ENCODE data around the gene CLIP4. TPM values are rescaled to one million over a fixed set of nuclear protein-coding genes. Genes with fewer than 3 reads are reported as not detected.

CLIP4 gene
- total and polyA plus RNA-seq, 9 donors = 20.7 to 64.7 (median 46.6) TPM

- no peak overlapping the region for H3K27ac ChIP-seq
- H3K4me3 ChIP-seq = no peak overlapping the region
- no peak for DNase-seq
- H3K9me3 ChIP-seq = no peaks in the 10 kb centered on the region
- intact Hi-C loops (cut with DNase I) = no loop called here
- no peaks in the 10 kb centered on the region for H3K36me3 ChIP-seq
- TF ChIP-seq CTCF (IDR thresholded peaks at IDR 0.05) (no peak), EP300 (IDR thresholded peaks at IDR 0.05) (no peak), POLR2A (IDR thresholded peaks at IDR 0.05) (no peak)
- 84 to 93% (median 92%) methylated on average over 3 of the region's 3 CpGs for WGBS, 3 donors
- no peaks in the 10 kb centered on the region for H3K4me1 ChIP-seq (ENCODE audit: insufficient read depth)
- H3K27me3 ChIP-seq = no peaks in the 10 kb centered on the region
These were observed 31.0 kb downstream of the CLIP4 start for GRCh38 chr2:29146197-29146596.

GRCh38 chr2:29147963-29148362, 32.7 kb downstream of the CLIP4 start:
- 66 to 94% (median 92%) methylated on average over 3 of the region's 3 CpGs for WGBS, 3 donors
- intact Hi-C loops (cut with DNase I) = no loop called here

GRCh38 chr2:29154610-29155009, 39.4 kb downstream of the CLIP4 start:
- 98 to 100% (median 98%) methylated on average over 2 of the region's 2 CpGs for WGBS, 3 donors
- no peak overlapping the region for H3K27ac ChIP-seq
- no peak for DNase-seq
- H3K27me3 ChIP-seq = no peaks in the 10 kb centered on the region
- H3K4me3 ChIP-seq = no peak overlapping the region
- TF ChIP-seq EP300 (IDR thresholded peaks at IDR 0.05) = no peak
- no peak for TF ChIP-seq POLR2A (IDR thresholded peaks at IDR 0.05)
- TF ChIP-seq CTCF (IDR thresholded peaks at IDR 0.05) = no peak
- H3K9me3 ChIP-seq = no peaks in the 10 kb centered on the region
- H3K36me3 ChIP-seq = no peaks in the 10 kb centered on the region
- no peaks in the 10 kb centered on the region for H3K4me1 ChIP-seq (ENCODE audit: insufficient read depth)
- intact Hi-C loops (cut with DNase I) = no loop called here

More at GRCh38 chr2:29147963-29148362, 32.7 kb downstream of the CLIP4 start:
- Histone ChIP-seq H3K27ac (no peak overlapping the region), H3K27me3 (no peaks in the 10 kb centered on the region), H3K4me3 (no peak overlapping the region), H3K36me3 (no peaks in the 10 kb centered on the region), H3K9me3 (no peaks in the 10 kb centered on the region), H3K4me1 (ENCODE audit: insufficient read depth) (no peaks in the 10 kb centered on the region)
- no peak for TF ChIP-seq POLR2A (IDR thresholded peaks at IDR 0.05)
- no peak for TF ChIP-seq EP300 (IDR thresholded peaks at IDR 0.05)
- no peak for TF ChIP-seq CTCF (IDR thresholded peaks at IDR 0.05)
- no peak for DNase-seq

GRCh38 chr2:29155578-29155977, 40.4 kb downstream of the CLIP4 start:
- Histone ChIP-seq H3K4me3 (no peak overlapping the region), H3K4me1 (ENCODE audit: insufficient read depth) (no peaks in the 10 kb centered on the region), H3K27me3 (no peaks in the 10 kb centered on the region), H3K36me3 (no peaks in the 10 kb centered on the region), H3K27ac (no peak overlapping the region), H3K9me3 (no peaks in the 10 kb centered on the region)
- DNase-seq = no peak
- WGBS, 3 donors = 78 to 85% (median 80%) methylated on average over 2 of the region's 2 CpGs
- intact Hi-C loops (cut with DNase I) = no loop called here
- TF ChIP-seq POLR2A (IDR thresholded peaks at IDR 0.05) (no peak), EP300 (IDR thresholded peaks at IDR 0.05) (no peak), CTCF (IDR thresholded peaks at IDR 0.05) (no peak)

Measured in ovary (tissue), 9 donors.